ENCODE measurements around the gene PRDX3.
"Not testable (repeated sequence)": the region's sequence is repeated elsewhere in the genome, so short reads cannot be mapped to it uniquely, and the experiment has no call there.

Gene PRDX3

DNA sequence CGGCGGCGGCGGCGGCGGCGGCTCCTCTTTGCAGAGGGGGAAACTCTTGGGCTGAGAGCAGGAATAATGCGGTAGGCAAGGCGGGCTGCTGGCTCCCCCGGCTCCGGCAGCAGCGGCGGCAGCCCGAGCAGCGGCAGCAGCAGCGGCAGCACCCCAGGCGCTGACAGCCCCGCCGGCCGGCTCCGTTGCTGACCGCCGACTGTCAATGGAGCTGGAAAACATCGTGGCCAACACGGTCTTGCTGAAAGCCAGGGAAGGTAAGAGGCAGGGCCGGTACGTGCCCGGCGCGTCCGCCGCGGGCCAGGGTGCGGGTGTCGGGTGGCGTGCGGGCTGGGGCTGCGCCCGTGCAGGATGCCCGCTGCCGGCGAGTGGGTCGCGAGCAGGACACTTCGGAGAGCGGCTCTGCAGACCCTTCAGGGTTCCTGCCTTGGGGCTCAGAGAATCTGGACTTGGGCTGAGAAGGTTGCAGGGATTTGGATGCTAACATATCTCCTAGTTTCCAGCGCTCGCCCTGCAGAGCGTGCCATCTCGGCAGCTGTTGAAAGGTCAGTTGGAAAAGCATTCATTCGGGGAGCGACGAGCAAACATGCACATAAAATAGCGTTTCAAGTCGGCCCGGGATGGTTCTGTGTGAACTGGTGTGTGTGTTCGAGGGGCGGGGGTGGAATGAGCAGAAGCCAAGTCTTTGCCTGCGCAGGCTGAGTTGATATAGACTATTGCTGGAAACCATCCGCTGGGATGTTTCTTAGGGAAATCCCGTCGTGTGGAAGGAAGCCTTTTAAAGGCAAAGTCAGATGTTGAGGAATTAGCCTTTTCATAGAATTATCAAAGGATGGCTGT, 29.3 kb upstream of the PRDX3 start:
- Histone ChIP-seq H3K27ac (peak overlapping the region in 20 of 21 experiments; percentile 65 to 99 (median 92)), H3K4me3 (peak overlapping the region; percentile 57 to 95 (median 74))

DNA sequence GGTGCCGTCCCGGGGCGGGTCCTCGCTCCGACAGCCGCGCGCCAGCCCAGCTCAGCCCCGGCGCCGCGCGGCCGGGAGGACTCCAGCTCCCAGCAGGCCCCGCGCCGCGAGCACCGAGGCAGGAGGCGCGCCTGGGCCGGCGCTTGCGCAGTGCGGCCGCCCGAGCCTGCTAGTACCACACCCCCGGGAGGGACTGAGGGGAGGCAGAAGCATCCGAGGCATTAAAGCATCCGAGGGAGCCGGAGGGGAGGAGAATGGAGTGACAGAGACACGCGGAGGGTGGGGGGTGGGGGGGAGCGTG, 28.7 kb upstream of the PRDX3 start, which contains the start of gene GRK5:
Gene GRK5, plus strand, starts transcription at position 206 of the 301 bp plus-strand sequence. CDS start 347 bp downstream, outside the sequence.
- H3K27ac ChIP-seq = peak within 1 kb of the TSS; percentile 88 to 99 (median 97)

DNA sequence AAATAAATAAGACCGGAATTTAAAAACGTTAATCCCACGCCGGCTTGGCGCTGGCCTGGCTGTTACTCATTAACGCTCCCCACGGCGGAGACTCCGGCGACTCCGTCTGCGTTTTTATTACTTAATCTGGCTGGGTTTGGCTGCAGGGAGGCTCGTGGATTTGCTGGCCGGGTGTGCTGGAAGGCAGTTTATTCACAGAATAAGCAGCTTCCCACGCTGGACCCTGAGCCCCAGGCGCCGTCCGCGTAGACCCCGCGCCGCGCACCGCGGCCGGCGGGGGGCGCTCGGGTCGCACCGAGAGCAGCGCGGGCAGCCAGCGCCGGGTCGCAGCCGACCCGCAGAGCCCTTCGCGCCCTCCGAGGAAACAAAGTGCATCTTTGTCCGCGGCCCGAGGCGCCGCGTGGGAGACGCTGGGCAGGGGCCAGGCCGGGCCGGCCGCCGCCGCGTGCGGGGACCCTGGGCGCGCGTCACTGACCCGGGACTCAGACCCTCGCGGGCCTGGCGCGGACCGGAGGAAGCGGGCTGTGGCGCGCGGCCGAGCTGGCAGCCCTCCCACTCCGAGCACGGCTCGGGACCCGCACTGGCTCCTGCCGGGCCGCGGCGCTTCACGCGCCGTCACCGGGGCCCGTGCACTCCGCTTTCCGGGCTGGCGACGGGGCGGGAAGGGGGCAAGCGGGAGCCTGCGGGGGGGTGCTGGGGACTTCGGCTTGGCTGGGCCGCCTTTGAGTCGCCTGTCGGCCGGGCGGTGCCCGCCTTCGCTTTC, 28.2 kb upstream of the PRDX3 start:
- H3K27ac ChIP-seq = peak overlapping the region; percentile 88 to 99 (median 97)

More for the DNA sequence above, 28.7 kb upstream of the PRDX3 start, which contains the start of gene GRK5:
- peak within 1 kb of the TSS; percentile 57 to 95 (median 74) for H3K4me3 ChIP-seq

DNA sequence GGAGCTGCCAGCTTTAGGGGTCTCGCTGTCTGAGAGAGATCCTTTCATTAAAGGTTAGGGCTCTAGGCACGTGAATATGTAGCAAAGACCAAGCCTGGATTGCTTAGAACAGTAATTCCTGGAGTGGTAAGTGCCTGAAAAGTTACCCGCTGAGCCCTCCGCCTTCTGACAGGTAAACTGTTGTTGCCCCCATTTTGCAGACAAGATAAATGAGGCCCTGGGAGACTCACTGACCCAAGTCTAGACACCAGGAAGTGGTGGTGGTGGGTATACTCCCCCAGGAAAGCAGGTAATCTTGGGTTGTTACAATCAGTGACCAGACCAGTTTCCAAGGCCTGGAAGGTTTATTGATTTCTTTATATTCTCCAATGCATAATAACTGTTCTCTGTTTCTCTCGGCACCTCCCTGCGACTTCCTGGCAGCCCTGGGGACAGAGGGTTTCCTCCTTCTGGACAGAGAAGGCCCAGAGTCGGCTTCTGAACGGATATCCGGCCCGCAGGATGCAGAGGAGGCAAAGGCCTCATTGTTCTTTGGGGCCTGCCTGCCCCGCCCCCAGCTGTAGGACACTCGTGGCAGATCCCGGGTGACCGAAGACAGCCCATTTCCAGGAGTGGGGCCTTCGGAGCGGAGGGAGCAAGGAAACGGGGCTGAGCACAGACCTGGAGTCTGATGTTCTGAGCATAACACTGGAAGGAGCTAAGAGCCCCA, 27.4 kb upstream of the PRDX3 start:
- H3K27ac ChIP-seq = peak overlapping the region in 20 of 21 experiments; percentile 88 to 99 (median 96)
- H3K4me3 ChIP-seq = peak overlapping the region; percentile 57 to 95 (median 74)

More for the DNA sequence above, 28.2 kb upstream of the PRDX3 start:
- peak overlapping the region; percentile 57 to 95 (median 74) for H3K4me3 ChIP-seq

DNA sequence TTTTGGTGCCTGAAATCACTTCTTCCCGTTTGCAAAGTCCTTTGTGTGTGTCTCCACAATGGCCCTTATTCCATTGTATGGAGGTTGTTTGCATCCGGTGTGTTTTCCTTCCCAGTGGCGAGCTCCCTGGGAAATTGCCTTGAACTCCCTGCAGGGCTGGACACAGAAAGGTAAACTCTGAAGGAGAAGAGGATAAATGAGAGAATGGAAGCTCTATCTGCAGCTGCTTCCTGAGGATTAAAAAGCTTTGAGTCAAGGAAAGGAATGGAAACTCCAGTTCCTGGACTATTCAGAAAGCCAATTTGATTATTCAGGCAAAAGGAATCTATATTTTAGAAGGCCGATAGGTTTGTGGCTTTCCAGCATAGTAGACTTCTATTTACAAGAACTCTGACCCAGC, 24.4 kb upstream of the PRDX3 start:
- H3K4me3 ChIP-seq = no peak overlapping the region
- peak overlapping the region in 1 of 21 experiments; percentile 25 for H3K27ac ChIP-seq

DNA sequence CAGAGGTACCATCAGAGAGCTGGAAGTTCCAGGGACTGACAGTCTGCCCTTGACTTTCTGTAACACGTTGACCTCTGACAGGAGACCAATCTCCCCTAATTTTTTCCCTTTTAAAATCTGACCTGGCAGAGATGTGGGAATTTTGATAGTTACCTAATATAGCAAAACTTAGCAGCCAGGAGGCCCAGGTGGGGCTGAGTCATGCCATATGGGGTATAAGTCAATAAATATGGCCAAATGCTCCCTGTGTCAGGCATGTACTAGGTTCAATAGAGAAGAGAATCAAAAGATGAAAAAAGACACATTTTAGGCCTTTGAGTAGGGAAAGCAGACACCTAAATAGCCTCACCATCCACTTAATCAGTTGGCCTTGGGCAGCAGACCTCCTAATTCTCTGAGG, 22.6 kb upstream of the PRDX3 start:
- Histone ChIP-seq H3K27ac (no peak overlapping the region), H3K4me3 (no peak overlapping the region)

DNA sequence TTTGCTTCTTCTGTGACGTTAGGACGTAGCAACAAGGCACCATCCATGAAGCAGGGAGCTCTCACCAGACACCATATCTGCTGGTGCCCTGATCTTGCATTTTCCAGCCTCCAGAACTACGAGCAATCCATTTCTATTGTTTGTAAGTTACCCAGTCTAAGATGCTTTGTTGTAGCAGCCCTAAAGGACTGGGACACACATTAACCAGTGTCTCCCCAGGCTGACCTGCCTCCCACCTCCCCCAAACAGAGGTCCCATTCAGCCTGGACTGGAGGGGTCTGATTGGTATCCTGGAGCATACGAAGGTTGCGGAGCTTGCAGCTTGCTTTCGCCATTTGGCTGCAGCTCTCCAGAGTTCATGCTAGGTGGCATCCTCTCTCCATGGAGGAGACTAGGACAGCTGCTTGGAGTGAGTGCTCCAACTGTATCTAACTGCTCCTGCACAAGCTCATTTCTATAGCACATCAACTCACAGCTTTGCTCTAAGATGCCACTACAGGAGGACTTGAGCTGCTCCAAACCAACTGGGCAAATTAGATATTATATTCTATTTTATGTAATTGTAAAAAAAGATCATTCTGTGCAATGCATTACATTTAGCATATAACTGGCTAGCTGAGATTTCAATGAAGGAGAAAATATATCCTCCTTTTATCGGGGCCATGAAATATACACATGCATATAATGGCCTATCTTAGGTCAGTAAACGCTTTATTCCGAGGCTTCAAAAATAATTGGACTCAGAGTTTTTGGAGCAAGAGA, 20.8 kb upstream of the PRDX3 start:
- no peak overlapping the region for H3K27ac ChIP-seq
- H3K4me3 ChIP-seq = no peak overlapping the region

DNA sequence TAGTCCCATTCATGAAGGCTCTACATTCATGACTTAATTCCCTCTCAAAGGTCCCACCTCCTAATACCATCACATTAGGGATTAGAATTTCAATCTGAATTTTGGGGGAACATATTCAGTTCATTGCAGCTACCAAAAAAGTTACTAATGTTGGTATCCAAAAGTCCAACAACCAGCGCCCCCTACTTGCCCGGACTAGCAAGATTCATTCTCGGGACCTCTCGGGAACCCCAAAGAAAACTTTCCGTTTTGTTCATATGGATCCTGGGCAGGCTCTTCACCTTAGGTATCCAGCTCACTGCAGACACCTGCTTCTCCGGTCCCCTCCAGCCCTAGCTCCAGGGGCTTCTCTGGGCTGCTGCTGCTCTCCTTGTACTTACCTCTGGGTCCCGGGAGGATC, 19.8 kb upstream of the PRDX3 start:
- H3K27ac ChIP-seq = peak overlapping the region in 5 of 21 experiments; percentile 34 to 52 (median 41)

DNA sequence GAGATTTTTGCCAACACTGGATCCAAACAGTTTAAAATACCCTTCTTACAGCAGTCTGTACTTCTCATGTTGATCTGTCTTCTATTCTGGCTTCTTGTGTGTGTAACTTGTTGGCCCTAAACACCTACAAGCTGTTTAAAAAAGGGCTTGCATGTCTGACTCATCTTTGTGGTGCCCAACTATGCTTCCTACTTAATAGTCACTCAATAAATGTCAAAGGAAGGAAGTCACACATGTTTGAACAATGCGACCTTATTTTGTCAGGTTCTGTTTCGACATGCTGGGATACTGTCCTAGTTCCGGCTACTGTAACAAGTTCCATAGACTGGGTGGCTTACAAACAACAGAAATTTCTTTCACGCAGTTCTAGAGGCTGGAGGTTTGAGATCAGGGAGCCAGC, 19.3 kb upstream of the PRDX3 start:
- Histone ChIP-seq H3K27ac (peak overlapping the region in 8 of 21 experiments; percentile 34 to 52 (median 42)), H3K4me3 (no peak overlapping the region)

More for the DNA sequence above, 19.8 kb upstream of the PRDX3 start:
- H3K4me3 ChIP-seq = no peak overlapping the region

DNA sequence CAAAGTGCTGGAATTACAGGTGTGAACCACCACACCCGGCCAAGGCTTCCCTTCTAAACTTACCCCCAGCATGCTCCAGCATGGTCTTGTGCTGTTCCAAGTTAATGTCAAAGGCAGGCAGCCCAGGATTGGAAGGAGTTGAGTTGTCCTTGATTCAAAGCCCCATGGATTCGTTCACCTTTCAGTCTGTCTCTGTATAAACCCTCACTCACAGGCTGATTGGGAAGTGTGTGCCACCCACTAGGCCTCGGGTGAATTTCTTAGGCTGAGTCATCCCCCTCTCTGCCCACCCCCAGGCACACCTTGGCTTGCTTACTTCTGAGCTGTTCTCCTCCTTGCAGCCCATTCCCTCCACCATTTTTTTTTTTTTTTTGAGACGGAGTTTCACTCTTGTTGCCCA, 13.3 kb upstream of the PRDX3 start:
- Histone ChIP-seq H3K27ac (no peak overlapping the region), H3K4me3 (no peak overlapping the region)

DNA sequence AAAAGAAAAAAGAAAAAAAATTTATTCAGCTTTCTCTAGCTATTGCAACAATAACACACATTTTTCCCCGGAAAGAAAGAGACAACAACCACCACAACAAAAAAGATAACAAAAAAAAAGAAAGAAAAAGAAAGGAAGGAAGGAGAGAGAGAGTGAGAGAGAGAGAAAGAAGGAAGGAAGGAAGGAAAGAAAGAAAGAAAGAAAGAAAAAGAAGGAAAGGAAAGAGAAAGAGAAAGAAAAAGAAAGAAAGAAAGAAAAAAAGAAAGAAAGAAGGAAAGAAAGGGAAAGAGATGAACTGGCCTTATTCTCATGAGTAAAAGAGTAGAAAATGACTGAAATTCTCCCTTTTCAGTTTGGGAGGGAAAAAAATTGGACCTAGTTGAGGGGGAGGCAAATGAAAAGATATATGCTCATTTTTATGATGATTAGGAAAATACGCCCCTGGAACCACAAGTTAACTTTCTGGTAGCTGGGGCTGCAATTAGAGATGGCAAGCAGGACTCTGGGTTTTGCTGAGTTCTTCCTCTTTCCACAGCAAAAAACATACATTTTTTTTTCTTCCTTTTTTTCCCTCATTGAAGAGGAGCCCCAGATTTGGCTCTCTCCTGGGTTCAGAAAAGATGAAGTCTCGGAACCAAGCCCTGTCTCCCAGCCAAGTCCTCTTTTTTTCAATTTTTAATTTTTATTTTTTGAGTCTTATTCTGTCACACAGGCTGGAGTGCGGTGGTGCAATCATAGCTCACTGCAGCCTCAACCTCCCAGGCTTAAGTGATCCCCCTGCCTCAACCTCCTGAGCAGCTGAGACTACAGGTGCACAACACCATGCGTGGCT, 12.6 kb upstream of the PRDX3 start:
- Histone ChIP-seq H3K4me3 (no peak overlapping the region), H3K27ac (no peak overlapping the region)

DNA sequence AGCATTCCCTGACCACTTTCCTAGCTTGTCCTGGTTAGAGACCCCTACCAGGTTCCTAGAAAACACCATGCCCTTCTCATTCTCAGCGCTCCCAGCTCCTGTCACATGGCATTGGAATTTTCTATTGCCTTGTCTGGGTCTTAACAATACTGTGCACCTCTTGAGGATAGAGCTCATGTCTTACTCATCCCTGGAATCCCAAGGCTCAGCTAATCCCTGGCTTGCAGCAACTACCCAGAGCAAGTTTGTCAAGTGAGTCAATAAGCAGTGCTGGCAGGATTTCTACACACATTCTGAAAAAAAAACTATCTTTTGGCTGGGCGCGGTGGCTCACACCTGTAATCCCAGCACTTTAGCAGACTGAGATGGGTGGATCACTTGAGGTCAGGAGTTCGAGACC, 11.7 kb upstream of the PRDX3 start:
- no peak overlapping the region for H3K27ac ChIP-seq
- H3K4me3 ChIP-seq = no peak overlapping the region

DNA sequence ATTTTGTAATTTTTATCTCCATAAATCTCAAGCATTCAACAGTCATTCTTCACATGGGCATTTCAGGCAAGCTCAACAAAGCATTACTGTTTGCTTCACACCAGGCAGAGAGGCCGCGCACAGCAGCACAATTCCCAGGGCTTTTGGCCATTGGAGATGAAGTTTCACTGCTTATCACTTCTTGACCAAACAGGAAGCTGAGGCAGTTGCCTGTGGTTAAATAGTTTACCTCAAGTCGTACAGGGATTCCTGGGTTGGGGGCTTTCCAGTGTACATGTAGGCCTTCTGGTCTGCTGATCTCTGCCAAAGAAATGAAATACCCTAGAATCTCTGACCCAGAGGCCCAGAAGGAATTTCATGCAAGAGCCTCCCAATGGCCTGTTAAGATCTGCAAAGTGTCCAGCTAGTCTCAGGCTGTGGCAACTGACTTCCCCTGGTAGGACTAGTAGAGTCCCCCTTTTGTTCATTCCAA, 11.2 kb upstream of the PRDX3 start:
- H3K27ac ChIP-seq = no peak overlapping the region

DNA sequence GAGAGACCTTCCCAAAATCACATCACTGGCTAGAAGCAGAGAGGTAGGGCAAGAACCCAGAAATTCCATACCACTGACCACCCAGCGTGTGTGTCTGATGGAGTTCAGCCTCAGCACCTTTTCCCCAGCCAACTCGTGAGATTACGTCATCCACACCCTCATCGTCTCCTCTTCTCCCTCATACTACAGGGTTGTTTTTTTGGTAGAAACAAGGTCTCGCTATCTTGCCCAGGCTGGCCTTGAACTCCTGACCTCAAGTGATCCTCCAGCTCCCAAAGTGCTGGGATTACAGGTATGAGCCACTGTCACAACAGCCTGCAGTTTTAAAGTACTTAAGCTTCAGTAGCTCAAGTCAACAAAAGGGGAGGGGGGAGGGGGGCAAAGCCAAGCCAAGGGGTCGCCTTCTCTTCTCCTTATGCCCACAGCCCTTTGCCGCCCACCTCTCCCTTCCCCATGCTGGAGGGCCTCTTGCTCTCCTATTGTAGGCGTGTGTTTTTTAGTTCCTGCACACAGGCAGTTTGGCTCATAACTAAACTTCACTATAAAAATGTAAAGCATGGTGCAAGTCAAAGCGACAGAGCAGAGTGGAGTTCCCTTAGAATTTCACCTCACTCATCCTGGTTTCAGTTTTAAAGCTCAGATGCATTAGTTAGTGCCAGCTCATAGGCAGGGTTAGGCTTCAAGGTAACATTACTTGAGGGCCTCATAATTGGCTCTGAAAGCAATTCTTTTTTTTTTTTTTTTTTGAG, 5.2 kb upstream of the PRDX3 start:
- H3K27ac ChIP-seq = no peak overlapping the region
- H3K4me3 ChIP-seq = no peak overlapping the region

More for the DNA sequence above, 11.2 kb upstream of the PRDX3 start:
- H3K4me3 ChIP-seq = no peak overlapping the region

DNA sequence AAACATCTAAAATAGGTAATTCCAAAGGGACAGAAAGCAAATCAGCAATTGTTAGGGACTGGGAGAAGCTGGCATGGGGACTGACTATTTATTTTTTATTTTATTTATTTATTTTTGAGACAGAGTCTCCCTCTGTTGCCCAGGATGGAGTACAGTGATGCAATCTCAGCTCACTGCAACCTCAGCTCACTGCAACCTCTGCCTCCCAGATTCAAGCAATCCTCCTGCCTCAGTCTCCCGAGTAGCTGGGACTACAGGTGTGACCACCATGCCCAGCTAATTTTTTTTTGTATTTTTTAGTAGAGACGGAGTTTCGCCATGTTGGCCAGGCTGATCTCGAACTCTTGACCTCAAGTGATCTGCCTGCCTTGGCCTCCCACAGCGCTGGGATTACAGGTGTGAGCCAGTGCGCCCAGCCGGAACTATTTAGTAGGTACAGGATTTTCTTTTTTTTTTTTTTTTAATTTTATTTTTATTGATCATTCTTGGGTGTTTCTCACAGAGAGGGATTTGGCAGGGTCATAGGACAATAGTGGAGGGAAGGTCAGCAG, 2.3 kb upstream of the PRDX3 start:
- H3K27ac ChIP-seq, H3K4me3 ChIP-seq: not testable (repeated sequence)

DNA sequence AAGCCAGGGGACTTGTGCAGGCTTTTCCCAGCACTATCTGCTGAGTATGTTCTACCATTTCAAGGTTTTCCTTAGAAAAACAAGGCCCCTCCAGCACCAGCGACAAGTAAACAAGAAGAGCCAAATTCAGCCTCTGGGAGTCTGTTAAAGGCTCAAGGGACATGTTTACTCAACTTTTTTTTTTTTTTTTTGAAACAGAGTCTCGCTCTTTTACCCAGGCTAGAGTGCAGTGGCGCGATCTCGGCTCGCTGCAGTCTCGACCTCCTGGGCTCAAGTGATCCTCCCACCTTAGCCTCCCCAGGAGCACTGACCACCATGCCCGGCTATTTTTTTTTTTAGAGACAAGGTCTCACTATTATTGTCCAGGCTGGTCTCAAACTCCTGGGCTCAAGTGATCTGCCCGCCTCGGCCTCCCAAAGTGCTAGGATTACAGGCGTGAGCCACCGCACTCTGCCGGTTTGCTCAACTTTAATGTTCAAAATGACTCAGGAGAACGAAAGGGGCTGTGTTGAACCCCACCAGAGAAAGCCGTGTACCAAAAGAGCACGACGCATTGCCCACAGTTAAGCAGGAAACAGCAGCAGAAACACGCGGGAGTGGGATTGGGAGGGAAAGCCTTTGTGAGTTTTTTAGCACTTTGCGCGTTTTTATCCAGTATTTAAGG, 772 bp downstream of the PRDX3 start:
- H3K4me3 ChIP-seq = peak overlapping the region; percentile 43 to 91 (median 70)
- peak overlapping the region in 19 of 21 experiments; percentile 82 to 99 (median 90) for H3K27ac ChIP-seq

DNA sequence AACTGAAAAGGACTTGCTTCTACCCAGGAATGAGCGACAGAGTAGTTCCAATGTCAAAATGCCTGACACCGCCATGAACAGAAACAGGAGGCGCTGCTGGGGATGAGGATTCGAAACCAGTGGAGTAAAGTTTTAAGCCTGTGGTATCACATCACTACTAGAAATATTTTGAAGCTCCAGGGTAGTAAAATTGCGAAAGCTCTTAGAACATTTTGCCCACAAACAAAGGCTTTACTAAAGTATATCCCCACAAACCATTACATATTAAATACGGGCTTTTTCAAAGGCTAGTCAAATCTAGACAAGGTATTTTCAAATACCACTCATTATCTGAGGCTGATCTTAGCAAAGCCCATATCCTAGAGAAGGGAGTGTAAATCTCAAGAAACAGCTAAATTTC, 2.4 kb downstream of the PRDX3 start:
- H3K27ac ChIP-seq = peak overlapping the region in 1 of 21 experiments; percentile 2

More for the DNA sequence above, 2.4 kb downstream of the PRDX3 start:
- H3K4me3 ChIP-seq = no peak overlapping the region
